HK-2 (cell line): ENCODE measurements around the gene MCOLN3.

Source experiments
- DNase-seq: peaks from one replicate; pipeline ENCODE4 v3.0.0-alpha.2; 2018; ENCODE audit not compliant: unreplicated experiment

Gene MCOLN3, protein sequence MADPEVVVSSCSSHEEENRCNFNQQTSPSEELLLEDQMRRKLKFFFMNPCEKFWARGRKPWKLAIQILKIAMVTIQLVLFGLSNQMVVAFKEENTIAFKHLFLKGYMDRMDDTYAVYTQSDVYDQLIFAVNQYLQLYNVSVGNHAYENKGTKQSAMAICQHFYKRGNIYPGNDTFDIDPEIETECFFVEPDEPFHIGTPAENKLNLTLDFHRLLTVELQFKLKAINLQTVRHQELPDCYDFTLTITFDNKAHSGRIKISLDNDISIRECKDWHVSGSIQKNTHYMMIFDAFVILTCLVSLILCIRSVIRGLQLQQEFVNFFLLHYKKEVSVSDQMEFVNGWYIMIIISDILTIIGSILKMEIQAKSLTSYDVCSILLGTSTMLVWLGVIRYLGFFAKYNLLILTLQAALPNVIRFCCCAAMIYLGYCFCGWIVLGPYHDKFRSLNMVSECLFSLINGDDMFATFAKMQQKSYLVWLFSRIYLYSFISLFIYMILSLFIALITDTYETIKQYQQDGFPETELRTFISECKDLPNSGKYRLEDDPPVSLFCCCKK

DNA sequence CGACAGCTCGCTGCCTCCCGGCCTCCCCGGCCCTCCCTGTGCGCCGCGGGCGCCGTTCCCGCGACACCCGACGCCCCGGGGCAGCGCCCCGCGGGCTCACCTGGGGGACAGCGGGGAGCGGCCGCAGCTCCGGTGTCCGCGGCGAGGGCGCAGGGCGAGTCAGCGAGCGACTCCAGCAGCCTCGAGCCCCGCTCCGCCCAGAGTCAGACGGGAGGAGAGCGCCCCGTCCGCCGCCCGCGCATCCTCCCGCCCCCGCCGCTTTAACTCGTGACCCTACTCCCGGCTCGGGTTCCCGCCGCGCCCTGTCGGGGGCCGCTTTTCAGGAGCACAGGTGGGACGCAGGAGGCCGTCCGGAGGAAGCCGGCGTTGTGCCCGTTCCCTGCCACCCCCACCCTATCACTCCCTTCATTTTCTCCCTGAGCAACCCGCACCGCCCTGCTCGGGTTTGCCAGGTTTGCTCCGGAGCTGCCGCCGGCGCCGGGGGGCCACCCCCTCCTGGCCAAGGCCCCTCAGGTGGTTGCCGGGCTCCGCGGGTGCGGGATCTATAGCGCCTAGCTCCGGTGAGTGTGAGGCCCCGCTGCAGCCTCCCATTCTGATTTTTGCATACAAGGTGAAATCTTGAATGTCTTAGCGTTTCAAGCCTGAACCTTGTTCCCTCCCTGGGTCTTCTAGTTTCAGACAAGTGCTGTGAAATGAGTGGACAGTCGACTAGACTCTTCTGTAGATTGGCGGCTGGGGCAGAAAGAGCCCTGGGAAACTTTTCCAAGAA lies at the start of gene MCOLN3:
Gene MCOLN3, minus strand, starts transcription at position 205 of the 769 bp plus-strand sequence. CDS start 3,140 bp downstream, outside the sequence.
- peak; percentile 72 for DNase-seq

DNA sequence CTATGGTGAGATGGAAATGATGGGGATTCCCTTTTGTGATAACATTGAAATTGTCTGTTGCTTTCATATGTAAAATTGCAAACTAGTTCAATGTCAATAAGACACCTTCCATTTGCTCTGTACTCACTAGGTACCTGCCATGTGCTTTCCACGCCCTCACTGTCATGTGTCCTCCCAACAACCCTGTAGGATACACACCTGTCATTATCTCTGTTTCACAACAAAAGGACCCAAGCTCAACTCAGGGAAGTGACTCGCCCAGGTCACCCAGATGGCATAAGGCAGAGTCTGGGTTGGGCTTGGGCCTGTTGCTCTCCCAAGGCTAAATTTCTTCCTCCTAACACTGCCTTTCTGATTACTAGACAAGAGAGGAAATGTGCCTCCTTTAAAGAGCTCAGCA lies 45.3 kb upstream of the MCOLN3 start:
- no peak for DNase-seq

DNA sequence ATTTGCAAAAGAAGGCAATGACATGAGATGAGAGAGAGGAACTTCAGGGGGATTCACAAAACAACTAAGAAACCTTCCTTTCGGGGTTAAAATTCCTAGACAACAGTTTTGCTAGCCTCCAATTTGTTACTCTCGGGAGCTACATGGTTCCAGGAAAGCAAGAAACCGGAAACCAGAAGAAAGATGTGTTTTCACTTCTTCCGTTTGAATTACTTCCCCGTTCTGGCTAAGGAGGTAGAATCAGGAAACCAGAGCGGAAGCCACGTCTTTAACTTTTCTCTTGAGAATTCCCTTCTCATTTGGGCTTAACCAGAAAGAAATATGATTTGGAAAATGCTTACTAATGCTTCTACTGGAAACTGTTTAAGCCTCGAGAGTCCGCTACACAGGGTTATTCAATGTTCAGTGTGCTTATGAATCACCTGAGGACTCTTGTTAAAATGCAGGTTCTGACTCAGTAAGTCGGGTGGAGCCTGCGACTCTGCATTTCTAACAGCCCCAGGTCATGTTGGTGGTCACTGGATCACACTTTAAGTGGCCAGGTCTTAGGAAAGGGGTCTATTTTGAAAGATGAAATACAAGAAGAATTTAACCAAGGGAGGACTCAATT lies 43.5 kb upstream of the MCOLN3 start:
- no peak for DNase-seq

DNA sequence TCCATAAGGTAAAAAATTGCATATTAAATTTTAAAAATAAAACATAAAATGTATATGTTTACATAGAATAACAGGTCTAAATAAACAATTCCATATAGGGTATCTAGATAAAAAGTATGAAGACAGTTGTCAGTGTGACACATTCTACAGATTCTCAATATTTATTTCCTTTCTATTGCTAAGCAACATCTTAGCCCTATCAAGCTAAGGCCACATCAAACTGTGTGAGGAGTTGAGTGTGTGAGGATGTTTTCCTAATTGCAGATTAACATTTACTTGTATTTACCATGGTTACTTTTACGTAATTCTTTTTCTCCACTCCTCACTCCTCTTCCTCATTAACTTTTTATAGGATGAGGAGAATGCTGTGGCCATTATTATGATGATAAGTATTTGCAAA lies 41.9 kb upstream of the MCOLN3 start:
- no peak for DNase-seq

DNA sequence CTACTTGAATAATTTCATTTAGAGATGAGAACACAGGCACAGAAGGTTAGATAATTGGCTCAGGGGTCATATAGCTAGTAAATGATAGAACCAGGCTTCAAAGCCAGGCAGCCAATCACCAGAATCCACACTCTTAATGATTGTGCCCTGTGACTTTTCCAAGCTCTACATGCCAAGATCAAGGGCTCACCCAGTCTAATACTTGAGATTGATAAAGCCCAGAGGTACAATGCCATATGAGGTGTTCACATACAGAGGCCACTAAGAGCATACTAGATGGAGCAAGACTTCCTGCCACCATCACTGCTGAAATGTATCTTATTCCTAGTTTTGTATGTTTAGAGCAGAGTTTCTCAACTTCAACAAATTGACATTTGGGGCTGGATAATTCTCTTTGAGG lies 40.9 kb upstream of the MCOLN3 start:
- DNase-seq: no peak

DNA sequence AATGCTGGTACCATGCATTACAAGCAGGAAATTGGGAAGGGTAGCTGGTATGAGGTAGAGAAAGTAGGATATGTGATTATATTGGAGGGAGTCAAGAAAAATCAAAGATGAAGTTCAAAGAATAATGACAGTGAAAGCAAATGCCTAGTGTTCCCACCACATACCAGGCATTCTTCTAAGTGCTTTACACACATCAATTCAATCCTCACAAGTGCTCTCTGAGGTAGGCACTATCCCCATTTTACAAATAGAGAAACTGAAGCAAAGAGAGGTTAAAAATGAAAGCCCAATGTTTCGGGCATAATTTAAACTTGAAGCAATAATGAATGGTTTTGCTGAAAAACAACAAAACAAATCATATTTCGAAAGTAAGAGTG lies 40.1 kb upstream of the MCOLN3 start:
- DNase-seq: no peak

DNA sequence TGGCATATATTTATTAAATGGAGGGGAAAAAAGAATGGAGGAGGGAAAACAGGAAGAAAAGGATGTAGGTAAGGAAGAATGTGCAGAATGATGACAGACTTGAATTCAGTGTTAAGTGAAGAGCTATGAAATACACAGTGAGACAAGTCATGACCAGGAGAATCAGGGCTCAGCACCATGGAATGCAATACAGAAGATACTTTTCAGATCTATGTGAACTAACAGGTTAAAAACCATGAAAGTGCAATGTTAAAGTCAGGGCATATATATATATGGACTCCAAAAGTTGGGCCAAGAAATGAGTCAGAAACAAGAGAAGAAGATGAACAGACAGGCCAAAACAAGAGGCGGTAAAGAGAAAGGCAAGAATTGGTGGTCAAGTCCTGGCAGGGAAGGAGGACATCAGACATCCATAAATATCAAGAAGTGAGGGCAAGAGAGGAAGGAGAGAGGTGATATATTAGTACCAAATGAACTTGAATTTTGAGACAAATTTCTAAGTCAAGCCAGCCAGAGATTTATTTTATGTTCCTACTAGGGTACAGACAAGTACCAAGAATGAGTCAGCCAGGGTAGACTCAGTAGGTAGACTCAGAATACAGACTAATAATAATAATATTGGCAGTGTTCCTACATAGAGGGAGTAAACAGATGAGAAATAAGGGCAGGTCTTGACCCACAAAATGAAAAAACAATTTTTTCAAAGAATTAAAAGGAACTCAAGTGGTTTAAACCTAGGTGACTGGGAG lies 39.5 kb upstream of the MCOLN3 start:
- no peak for DNase-seq

DNA sequence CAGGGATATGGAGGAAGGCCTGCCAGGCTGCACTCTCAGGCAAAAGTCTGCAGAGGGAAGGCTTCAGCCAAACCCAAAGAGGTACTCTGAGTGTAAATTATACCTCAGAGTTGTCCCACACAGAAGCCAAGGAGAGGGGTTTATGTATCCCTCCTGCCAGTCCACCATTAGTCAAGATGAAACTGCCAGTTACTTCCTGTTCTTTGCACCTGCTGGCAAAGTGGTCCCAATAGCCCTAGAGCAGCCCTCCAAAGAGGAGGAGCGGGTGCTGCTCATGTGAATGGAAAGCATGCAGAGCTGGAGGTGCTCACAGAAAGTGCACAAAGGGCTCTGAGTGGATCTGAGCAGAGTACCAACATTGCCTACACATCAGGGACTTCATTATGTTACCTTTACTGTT lies 37.1 kb upstream of the MCOLN3 start:
- DNase-seq: no peak

DNA sequence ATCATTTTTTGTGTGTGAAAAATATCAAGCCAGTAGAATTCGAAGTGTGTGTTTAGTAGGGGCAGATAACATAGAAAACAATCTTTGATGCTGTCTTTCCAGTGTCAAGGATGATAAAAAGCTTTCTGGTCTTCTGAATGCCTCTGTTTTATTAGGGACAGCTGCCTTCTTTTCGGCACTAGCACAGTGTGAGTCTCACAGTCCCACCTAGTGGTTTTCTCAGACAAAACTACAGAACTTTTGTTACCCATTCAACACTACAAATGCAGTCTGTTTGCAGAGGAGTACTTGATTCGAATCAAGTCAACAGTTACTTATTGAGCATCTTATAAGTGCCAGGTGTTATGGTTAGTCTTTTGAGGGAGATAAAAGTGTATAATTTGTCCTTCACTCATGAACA lies 30.6 kb upstream of the MCOLN3 start:
- no peak for DNase-seq

DNA sequence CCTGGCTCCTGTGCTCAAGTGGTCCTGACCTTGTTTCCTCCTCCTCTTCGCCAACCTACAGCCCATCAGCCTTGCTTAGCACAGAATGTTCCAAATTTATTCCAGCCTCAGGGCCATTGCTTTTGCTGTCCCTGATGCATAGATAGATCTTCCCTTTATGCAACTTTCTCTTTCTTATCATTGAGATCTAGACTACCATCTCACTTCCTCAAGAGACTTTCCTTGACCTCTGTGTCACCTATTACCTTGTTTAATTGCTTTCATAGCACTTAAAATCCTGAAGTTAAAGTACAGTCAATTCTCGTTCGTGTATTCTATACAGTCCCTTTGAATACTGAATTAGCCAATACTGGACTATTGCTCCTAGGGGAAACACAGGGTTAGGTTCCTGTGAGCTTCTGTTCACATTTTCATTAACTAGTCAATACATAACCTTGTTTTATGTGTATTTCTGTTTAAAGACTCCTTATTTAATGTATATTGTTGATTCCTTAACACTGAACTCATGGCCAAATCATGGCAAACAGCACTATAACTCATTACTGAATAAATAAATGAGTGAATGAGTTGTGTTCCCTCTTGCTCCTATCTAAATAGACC lies 26.2 kb upstream of the MCOLN3 start:
- no peak for DNase-seq

DNA sequence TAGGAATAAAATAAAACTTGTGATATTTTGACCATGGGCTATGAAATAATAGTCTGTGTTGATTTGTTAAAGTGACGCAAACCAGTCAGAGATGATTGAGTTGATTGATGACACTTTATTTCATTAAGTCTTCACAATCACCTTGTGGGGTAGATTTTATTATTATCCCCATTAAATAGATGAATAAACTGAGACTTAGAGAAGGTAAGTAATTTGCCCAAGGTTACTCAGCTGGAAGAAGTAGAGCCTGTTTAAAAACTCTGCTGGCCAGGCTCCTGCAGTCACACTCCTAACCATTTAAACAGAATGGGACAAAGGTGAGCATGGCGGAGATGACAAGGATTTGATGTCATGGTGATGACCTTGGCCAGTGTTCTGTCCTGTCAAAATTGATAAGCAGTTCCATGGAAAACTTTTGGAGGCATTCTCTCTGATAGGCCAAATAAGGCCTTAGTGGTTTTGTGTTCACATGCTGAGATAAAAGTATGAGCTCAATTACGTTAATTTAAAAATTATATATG lies 22.7 kb upstream of the MCOLN3 start:
- DNase-seq: no peak

DNA sequence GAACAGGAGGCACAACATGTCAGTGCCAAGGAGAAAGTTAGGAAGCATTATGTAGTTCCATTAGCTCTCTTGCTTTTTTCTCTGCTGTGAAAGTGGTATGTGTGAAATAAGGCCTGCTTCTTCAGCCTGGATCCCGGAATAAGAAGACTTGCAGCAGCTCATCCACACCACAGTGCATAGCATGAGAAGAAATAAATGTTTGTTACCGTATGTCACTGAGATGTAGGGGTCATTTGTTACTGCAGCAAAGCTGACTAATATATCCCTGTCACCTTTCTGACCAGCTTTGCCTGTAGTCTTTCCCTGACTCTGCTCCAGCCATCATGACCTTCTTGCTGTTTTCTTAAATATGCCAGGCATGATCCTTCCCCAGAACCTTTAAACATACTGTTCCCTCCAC lies 20.5 kb upstream of the MCOLN3 start:
- DNase-seq: no peak

DNA sequence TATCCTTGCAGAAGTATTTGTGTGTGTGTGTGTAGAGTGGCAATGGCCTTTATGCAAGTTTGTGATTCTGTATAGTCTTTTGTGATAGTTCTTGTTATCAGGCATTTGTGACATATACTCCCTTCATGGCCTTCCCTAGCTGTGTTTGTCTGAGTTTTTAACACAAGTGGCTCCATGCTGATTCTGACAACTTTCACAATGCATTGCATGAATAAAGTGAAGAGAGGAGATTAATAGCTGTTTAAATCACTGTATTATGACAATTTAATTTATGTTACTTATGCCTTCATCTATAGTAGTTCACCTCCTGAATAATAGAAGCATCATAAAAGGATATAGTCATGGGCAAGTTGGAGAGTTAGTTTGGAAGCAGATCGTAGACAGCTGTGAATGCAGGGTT lies 17.2 kb upstream of the MCOLN3 start:
- DNase-seq: no peak

DNA sequence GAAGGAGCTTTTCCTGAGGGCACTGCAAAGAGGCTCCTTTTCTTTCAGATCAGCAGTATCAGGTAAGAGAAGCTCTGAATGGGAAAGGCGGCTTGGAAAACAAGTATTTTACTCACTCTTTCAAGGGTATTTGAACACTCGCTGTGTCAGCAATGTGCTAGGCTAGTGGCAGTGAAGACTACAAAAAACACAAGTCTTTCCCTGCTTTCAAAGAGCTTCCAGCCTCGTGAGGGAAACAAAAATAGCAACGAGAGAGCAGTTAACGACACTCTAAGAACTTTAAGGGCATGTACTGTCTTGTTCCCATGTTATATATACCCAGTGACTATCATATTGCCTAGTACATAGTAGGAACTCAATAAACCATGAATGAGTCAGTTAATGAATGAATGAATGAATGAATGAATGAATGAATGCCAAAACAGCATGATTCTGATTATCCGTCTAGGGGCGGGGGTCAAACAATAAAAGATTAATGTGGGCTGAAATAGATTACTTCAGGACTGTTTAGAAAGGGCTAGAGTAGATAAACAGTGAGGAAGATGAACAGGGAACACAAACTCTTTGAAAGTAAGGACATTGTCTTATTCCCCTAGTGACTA lies 14.2 kb upstream of the MCOLN3 start:
- no peak for DNase-seq

DNA sequence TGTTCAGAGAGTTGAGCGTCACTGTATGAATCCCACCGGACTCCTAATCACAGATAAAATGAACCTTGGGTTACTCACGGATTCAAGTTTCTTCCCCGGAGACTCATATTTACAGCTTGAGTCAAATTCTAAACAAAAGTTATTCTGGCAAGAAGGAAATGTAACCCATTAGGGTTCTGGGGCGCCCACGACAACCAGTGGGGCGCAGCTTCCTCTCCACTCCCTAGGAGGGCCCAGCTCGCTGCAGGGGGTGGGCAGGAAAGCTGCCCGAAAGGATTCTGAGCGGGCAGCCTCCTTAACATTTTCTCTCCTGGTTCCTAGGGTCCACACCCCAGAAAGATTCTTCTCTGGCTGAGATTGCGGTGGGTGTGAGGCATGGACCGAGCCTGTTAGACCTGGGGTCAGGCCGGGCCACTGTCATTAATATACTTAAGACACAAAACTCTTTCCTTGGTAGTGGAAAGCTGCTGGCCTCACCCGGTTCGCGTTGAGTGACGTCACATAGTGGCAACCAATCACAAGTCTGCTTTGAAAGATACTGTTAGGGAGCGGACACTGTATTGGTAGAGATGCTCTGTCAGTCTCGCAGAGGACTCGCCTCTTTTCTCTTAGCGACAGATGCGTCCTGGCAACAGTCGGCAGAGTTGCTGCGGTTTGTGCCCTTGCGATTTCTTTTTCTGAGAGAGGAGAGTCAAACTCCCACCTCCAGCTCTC lies 13.6 kb upstream of the MCOLN3 start:
- peak; percentile 85 for DNase-seq

DNA sequence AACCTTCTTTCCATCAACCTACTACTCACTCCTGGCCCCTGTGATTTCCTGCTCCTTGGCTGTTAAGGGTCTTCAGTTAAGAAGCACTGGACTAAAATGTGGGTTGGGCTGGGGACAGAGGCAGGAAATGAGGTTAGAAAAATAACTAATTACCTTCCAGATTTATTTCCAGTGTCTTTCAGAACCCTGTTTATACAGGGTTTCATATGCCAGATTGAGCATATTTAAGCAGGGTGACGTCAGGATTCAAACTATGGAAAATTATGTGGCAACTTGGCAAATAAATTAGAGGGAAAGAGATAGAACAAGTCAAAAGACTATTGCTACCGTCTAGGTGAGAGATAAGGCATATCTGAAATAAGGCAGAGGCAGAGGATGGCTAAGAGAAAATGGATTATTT lies 11.7 kb upstream of the MCOLN3 start:
- no peak for DNase-seq

DNA sequence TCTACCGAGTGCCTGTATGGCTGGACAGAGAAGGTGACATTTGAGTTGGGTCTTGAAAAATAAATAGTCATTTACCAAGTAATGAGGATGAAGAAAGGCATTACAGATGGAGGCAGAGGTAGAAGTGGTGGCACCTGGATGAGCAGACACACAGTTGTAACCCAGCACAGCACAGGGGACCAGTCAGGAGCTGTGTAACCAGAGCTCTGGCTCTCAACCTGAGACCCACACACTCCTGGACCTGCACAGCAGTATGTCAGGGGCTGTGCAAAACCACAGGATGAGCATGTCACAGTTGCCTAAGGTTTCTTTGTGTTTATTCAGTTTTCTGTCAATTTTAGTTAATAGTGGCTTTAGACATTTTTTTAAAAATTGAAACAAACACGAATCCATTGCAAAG lies 11.3 kb upstream of the MCOLN3 start:
- no peak for DNase-seq

DNA sequence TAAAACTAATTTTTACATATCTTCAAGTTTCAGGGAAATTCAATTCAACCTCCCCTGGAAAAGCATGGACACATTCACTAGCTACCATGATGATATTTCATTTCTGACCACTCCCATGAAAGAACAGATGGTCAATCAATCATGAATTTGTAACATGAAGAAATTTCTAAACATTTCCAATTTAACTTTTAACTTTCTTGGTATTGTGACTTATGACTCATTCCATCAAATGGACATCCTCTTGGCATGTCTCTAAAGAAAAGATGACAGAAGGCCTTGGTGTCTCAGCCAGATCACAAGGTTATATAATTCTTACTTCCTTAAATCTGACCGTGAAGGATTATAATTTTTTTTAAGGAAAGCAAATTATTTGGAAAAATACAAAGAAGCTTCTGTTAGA lies 10.5 kb upstream of the MCOLN3 start:
- no peak for DNase-seq

DNA sequence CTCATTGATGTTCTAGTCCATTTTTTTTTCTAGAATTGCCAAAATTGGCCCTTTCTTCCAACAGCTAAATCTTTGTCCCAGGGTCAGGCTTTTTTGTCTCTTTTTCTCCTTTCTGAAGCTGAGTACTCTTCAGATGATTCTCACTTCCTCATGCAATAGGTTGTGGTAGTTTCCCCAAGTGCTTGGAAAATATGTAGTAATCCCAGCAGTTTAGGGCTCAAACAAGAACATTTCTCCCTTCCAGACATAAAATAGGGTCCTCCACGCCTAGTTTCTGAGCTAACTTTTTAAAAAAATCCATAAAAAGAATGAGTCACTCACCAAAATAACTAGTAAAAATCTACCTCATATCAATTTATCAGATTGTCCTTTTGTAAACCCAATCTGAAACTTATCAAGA lies 10.0 kb upstream of the MCOLN3 start:
- no peak for DNase-seq

DNA sequence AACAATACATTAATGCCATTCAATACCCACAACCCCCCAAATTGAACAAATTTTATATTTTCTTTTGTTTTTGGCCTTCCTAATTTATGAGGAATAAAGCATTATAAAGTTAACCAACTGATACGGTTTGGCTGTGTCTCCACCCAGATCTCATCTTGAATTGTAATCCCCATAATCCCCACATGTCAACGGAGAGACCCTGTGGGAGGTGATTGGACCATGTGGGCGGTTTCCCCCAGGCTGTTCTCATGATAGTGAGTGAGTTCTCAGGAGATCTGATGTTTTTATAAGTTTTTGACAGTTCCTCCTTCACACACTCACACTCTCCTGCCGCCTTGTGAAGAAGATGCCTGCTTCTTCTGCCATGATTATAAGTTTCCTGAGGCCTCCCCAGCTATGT lies 6.4 kb upstream of the MCOLN3 start:
- DNase-seq: no peak
